ENCODE measurements around the gene SETDB1. TPM values are rescaled to one million over a fixed set of nuclear protein-coding genes. Genes with fewer than 3 reads are reported as not detected.

Gene SETDB1
- total and polyA plus RNA-seq, 2 of the 8 experiments (the other 6 are each of a cell fraction or from before 2014, with no cell fraction given), result 27.5 to 48.8 TPM

DNA sequence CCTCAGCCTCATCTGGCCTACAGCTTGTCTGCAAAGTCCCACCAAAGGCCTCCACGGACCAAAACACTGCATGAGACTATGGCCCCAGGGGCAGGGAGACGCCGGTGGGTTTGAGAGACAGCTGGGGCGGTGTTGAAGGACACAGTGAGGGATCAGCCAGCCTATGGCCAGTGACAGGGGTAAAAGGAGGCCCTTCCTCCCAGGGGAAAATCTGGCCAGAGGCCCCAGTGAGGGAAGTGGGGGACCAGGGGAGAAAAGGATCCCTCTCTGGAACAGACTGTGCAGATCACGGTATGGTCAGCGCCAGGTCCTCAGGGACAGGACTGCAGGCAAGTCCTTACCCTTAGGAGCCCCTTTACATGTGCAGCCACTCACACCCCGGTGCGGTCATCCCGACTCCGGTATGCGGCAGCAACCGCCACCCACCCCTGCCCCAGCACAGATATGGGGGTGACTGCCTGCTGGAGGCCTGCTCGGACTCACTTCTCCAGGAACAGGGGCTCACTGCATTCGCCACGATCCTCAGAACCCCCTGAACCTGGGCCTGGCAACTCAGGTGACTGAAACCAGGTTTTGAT lies 47.2 kb downstream of the SETDB1 start (continued):
- TF ChIP-seq CTBP2 (IDR thresholded peaks at IDR 0.05; ENCODE audit: borderline replicate concordance, insufficient read depth, insufficient read length, low read length), result no peak
- TF ChIP-seq EZH2 (IDR thresholded peaks at IDR 0.05; ENCODE audit: low read depth, low read length, severe bottlenecking), result no peak
- TF ChIP-seq JUND (IDR thresholded peaks at IDR 0.05; ENCODE audit: low read length), result no peak
- TF ChIP-seq CEBPB (IDR thresholded peaks at IDR 0.05; ENCODE audit: low read depth, low read length), result no peak
- no peak for TF ChIP-seq HDAC2 (IDR thresholded peaks at IDR 0.05; ENCODE audit: borderline replicate concordance in 1 of 2, low read depth in 2 of 2, low read length in 2 of 2)
- no peak for TF ChIP-seq ZNF274 (IDR thresholded peaks at IDR 0.05; ENCODE audit: borderline replicate concordance, extremely low read depth, low read length)
- TF ChIP-seq SIN3A (conservative IDR thresholded peaks at IDR 0.05 in 1 of 2, IDR thresholded peaks at IDR 0.05 in 1 of 2; ENCODE audit: low read depth in 1 of 2, low read length in 2 of 2), result 0 out of 4 replicates have a peak, but pooled peaks of 1 of the 2 experiments have one; percentile 44
- TF ChIP-seq POLR2A (IDR thresholded peaks at IDR 0.05; ENCODE audit: control extremely low read depth in 1 of 2, low read depth in 2 of 2, low read length in 2 of 2), result peak in 1 of 2 experiments; percentile 60; a peak in 1 of 3 replicates

All from H1 (cell line).